Body of pancreas (tissue), 4 donors: ENCODE data around the gene CTTNBP2.
"Not testable (repeated sequence)": the region's sequence is repeated elsewhere in the genome, so short reads cannot be mapped to it uniquely, and the experiment has no call there.

Experiments
- POLR2A ChIP-seq, 3 donors: fragments of 450-650 bp; IDR thresholded peaks; one replicate each; pipeline ENCODE4 v1.6.1; 2016; ENCODE audit warnings: antibody characterized with exemption in 3 of 3, mild to moderate bottlenecking in 2 of 3
- TF ChIP-seq, protein P1 (sequence below), 7 experiments: fragments of 450-650 bp in 4 of 7; fragments of 200-600 bp in 3 of 7; sonication (generic) in 3 of 7; IDR thresholded peaks; one replicate each; pipeline ENCODE4 v1.5.1; 2016 to 2019; ENCODE audit warnings: antibody characterized with exemption in 7 of 7

DNA sequence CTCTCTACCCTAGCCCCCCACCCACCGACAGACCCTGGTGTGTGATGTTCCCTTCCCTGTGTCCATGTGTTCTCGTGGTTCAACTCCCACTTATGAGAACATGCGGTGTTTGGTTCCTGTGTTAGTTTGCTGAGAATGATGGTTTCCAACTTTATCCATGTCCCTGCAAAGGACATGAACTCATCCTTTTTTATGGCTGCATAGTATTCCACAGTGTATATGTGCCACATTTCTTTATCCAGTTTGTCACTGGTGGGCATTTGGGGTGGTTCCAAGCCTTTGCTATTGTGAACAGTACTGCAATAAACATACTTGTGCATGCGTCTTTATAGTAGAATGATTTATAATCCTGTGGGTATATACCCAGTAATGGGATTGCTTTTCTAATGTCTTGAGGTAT lies 165.1 kb downstream of the CTTNBP2 start:
- TF ChIP-seq, protein P1, sequence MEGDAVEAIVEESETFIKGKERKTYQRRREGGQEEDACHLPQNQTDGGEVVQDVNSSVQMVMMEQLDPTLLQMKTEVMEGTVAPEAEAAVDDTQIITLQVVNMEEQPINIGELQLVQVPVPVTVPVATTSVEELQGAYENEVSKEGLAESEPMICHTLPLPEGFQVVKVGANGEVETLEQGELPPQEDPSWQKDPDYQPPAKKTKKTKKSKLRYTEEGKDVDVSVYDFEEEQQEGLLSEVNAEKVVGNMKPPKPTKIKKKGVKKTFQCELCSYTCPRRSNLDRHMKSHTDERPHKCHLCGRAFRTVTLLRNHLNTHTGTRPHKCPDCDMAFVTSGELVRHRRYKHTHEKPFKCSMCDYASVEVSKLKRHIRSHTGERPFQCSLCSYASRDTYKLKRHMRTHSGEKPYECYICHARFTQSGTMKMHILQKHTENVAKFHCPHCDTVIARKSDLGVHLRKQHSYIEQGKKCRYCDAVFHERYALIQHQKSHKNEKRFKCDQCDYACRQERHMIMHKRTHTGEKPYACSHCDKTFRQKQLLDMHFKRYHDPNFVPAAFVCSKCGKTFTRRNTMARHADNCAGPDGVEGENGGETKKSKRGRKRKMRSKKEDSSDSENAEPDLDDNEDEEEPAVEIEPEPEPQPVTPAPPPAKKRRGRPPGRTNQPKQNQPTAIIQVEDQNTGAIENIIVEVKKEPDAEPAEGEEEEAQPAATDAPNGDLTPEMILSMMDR (IDR thresholded peaks at IDR 0.05) = not testable (repeated sequence)
- not testable (repeated sequence) for TF ChIP-seq POLR2A (IDR thresholded peaks at IDR 0.05)
